T-helper 1 cell treated with Interleukin-12 subunit alpha and Interleukin-12 subunit beta and Interleukin-4 antibody, amounts not matched to agents 30 ng/mL and 1 ng/mL, for 36 hours (primary cell): ENCODE data around the gene ADGRA1. TPM values are rescaled to one million over a fixed set of nuclear protein-coding genes. Genes with fewer than 3 reads are reported as not detected.

Source experiments
- intact Hi-C: fragments of 100-400 bp; cut with micrococcal nuclease; formaldehyde crosslinking; loops from one replicate; pipeline ENCODE4 v1.15.1; 2024
- total RNA-seq: library from RNA; stranded (reverse); gene quantifications from 2 replicates; pipeline ENCODE4 v1.2.3, GENCODE V29; 2022

Gene ADGRA1
- total RNA-seq, 1 donor from 2014 or later: not detected

- intact Hi-C loops: no loop called here
Observed at GRCh38 chr10:133093291-133093690, 5.6 kb downstream of the ADGRA1 start.

GRCh38 chr10:133094286-133094685, 6.6 kb downstream of the ADGRA1 start:
- intact Hi-C loops: no loop called here

- intact Hi-C loops: no loop called here
Observed at GRCh38 chr10:133094866-133095265, 7.1 kb downstream of the ADGRA1 start.

GRCh38 chr10:133095586-133095985, 7.9 kb downstream of the ADGRA1 start:
- intact Hi-C loops: no loop called here

- intact Hi-C loops: no loop called here
Observed at GRCh38 chr10:133096616-133097269, 9.0 kb downstream of the ADGRA1 start.

GRCh38 chr10:133097418-133097817, 9.7 kb downstream of the ADGRA1 start:
- intact Hi-C loops: no loop called here

GRCh38 chr10:133097961-133098360, 10.2 kb downstream of the ADGRA1 start:
- intact Hi-C loops: no loop called here

- intact Hi-C loops: no loop called here
Observed at GRCh38 chr10:133098426-133099124, 10.9 kb downstream of the ADGRA1 start.

- intact Hi-C loops: no loop called here
Observed at GRCh38 chr10:133099571-133099970, 11.8 kb downstream of the ADGRA1 start.

GRCh38 chr10:133100186-133100585, 12.5 kb downstream of the ADGRA1 start:
- intact Hi-C loops: no loop called here

GRCh38 chr10:133100706-133101415, 13.1 kb downstream of the ADGRA1 start:
- intact Hi-C loops: no loop called here

- intact Hi-C loops: no loop called here
Observed at GRCh38 chr10:133101416-133101810, 13.7 kb downstream of the ADGRA1 start.

- intact Hi-C loops: no loop called here
Observed at GRCh38 chr10:133102415-133103095, 14.8 kb downstream of the ADGRA1 start.

GRCh38 chr10:133103311-133103910, 15.7 kb downstream of the ADGRA1 start:
- intact Hi-C loops: no loop called here

- intact Hi-C loops: no loop called here
Observed at GRCh38 chr10:133104068-133104962, 16.6 kb downstream of the ADGRA1 start.

- intact Hi-C loops: no loop called here
Observed at GRCh38 chr10:133104963-133105640, 17.4 kb downstream of the ADGRA1 start.

- intact Hi-C loops: no loop called here
Observed at GRCh38 chr10:133105686-133106390, 18.1 kb downstream of the ADGRA1 start.

- intact Hi-C loops: no loop called here
Observed at GRCh38 chr10:133106516-133106915, 18.8 kb downstream of the ADGRA1 start.

- intact Hi-C loops: no loop called here
Observed at GRCh38 chr10:133107442-133107841, 19.7 kb downstream of the ADGRA1 start.
